Mesenchymal stem cell (in vitro differentiated cells and primary cell): ENCODE measurements around the gene CPLX1.

ENCODE experiments used
- DNase-seq: peaks from one replicate; pipeline ENCODE4 v3.0.0-alpha.2; 2013
- H2AFZ ChIP-seq: one replicate; pipeline ENCODE4 v1.6.1; 2013; ENCODE audit warnings: low read depth, mild to moderate bottlenecking, control low read depth, inconsistent platforms, low read length, moderate library complexity
- H2AK5ac ChIP-seq: 2 replicates; pipeline ENCODE4 v1.6.1; 2013; ENCODE audit warnings: low read length, moderate library complexity, mild to moderate bottlenecking, inconsistent platforms; ENCODE audit not compliant: severe bottlenecking
- H2BK120ac ChIP-seq: one replicate; pipeline ENCODE4 v1.6.1; 2013; ENCODE audit warnings: low read depth, mild to moderate bottlenecking, inconsistent platforms, low read length, moderate library complexity
- H2BK12ac ChIP-seq, 2 experiments: one replicate each; pipeline ENCODE4 v1.6.1; 2013; ENCODE audit warnings: inconsistent platforms in 2 of 2, low read length in 2 of 2, mild to moderate bottlenecking in 2 of 2, moderate library complexity in 2 of 2, control low read depth in 1 of 2
- H2BK15ac ChIP-seq: one replicate; pipeline ENCODE4 v1.6.1; 2013; ENCODE audit warnings: mild to moderate bottlenecking, low read depth, inconsistent platforms; ENCODE audit not compliant: poor library complexity, severe bottlenecking
- H2BK5ac ChIP-seq: 2 replicates; pipeline ENCODE4 v1.6.1; 2013; ENCODE audit warnings: low read depth, mild to moderate bottlenecking, low read length, control low read depth, inconsistent platforms; ENCODE audit not compliant: poor library complexity, severe bottlenecking
- H3K14ac ChIP-seq, 2 experiments: one replicate each; pipeline ENCODE4 v1.6.1; 2013; ENCODE audit warnings: inconsistent platforms in 2 of 2, low read length in 2 of 2, control low read depth in 1 of 2, mild to moderate bottlenecking in 1 of 2, moderate library complexity in 1 of 2
- H3K18ac ChIP-seq, 2 experiments: one replicate each; pipeline ENCODE4 v1.6.1; 2013; ENCODE audit warnings: inconsistent platforms in 2 of 2, low read length in 2 of 2, control low read depth in 1 of 2, low read depth in 1 of 2, mild to moderate bottlenecking in 1 of 2
- H3K23ac ChIP-seq, 2 experiments: one replicate each; pipeline ENCODE4 v1.6.1; 2013; ENCODE audit warnings: inconsistent platforms in 2 of 2, low read length in 2 of 2, mild to moderate bottlenecking in 2 of 2, moderate library complexity in 2 of 2, control low read depth in 1 of 2
- H3K27ac ChIP-seq: 2 replicates; pipeline ENCODE4 v1.5.1; 2013; ENCODE audit warnings: mild to moderate bottlenecking, moderate library complexity, low read length, control low read depth, inconsistent platforms; ENCODE audit not compliant: poor library complexity, severe bottlenecking
- H3K27me3 ChIP-seq, 2 experiments: 2 replicates each; pipeline versions ENCODE4 v1.6.1 to v1.7.0; 2013; ENCODE audit warnings: low read length in 2 of 2, mild to moderate bottlenecking in 2 of 2, moderate library complexity in 2 of 2, control low read depth in 1 of 2, inconsistent platforms in 1 of 2; ENCODE audit not compliant: control insufficient read depth in 1 of 2, insufficient read depth in 1 of 2
- H3K36me3 ChIP-seq, 2 experiments: 2 replicates each; pipeline versions ENCODE4 v1.6.1 to v1.7.0; 2013; ENCODE audit warnings: low read length in 2 of 2, control low read depth in 1 of 2, inconsistent platforms in 1 of 2, low read depth in 1 of 2, mild to moderate bottlenecking in 1 of 2; ENCODE audit not compliant: insufficient read depth in 2 of 2, control insufficient read depth in 1 of 2
- H3K4ac ChIP-seq, 2 experiments: one replicate each; pipeline ENCODE4 v1.6.1; 2013; ENCODE audit warnings: inconsistent platforms in 2 of 2, low read length in 2 of 2, mild to moderate bottlenecking in 2 of 2, moderate library complexity in 2 of 2, control low read depth in 1 of 2, low read depth in 1 of 2
- H3K4me1 ChIP-seq: 2 replicates; pipeline ENCODE4 v1.6.1; 2013; ENCODE audit warnings: low read depth, low read length, control low read depth; ENCODE audit not compliant: control insufficient read depth, insufficient read depth
- H3K4me2 ChIP-seq: 2 replicates; pipeline ENCODE4 v1.6.1; 2013; ENCODE audit warnings: low read length, mild to moderate bottlenecking, inconsistent platforms; ENCODE audit not compliant: poor library complexity, severe bottlenecking
- H3K4me3 ChIP-seq, 2 experiments: 2 replicates each; pipeline versions ENCODE4 v1.5.1 to v1.7.0; 2013; ENCODE audit warnings: low read length in 2 of 2, mild to moderate bottlenecking in 2 of 2, control low read depth in 1 of 2, low read depth in 1 of 2; ENCODE audit not compliant: insufficient read depth in 1 of 2
- H3K79me1 ChIP-seq: replicated peaks from 2 replicates; pipeline ENCODE4 v1.6.1; 2013; ENCODE audit warnings: mild to moderate bottlenecking, control low read depth, low read length, inconsistent platforms; ENCODE audit not compliant: poor library complexity, severe bottlenecking
- H3K9ac ChIP-seq: 2 replicates; pipeline ENCODE4 v1.7.0; 2013; ENCODE audit warnings: mild to moderate bottlenecking, low read length, moderate library complexity
- H3K9me3 ChIP-seq: 2 replicates; pipeline ENCODE4 v1.7.0; 2013; ENCODE audit warnings: mild to moderate bottlenecking, low read length; ENCODE audit not compliant: control insufficient read depth
- H4K8ac ChIP-seq: one replicate; pipeline ENCODE4 v1.6.1; 2013; ENCODE audit warnings: inconsistent platforms, mild to moderate bottlenecking, low read length, moderate library complexity
- H4K91ac ChIP-seq: one replicate; pipeline ENCODE4 v1.6.1; 2013; ENCODE audit warnings: mild to moderate bottlenecking, low read length, inconsistent platforms
- WGBS: methylation state at CpG from one replicate; pipeline ENCODE4 v1.1.7; 2013; ENCODE audit warnings: mixed read lengths; 5-methylcytosine and 5-hydroxymethylcytosine counted together

Gene CPLX1

DNA sequence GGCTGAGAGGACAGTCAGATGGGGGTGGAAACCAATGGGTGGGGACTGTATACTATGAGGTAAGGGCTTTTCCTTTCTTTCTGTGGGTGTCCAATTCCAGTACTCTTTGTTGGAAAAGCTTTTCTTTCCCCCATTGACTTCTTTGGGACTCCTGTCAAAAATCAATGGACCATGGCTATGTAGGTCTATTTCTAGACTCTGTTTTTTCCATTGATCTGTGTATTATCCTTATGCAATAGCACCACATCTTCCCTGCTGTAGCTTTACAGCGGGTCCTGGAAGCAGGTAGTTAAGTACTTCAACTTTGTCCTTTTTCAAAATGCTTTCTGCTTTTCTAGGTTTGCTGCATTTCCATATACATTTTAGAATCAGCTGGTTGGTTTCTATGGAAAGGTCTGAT is 11.8 kb upstream of the CPLX1 start:
- H3K9ac ChIP-seq: no peak overlapping the region
- H2BK15ac ChIP-seq: no peak overlapping the region
- H3K4me3 ChIP-seq: peak overlapping the region in 1 of 2 experiments; percentile 0
- no peak overlapping the region for H3K27ac ChIP-seq
- no peak overlapping the region for H2AK5ac ChIP-seq
- no peak overlapping the region for H4K8ac ChIP-seq
- H3K18ac ChIP-seq: no peak overlapping the region
- peaks cover 2% of the 10 kb centered on the region for H3K4me1 ChIP-seq
- H3K36me3 ChIP-seq: peaks cover 4 to 6% of the 10 kb centered on the region in 2 experiments
- H3K27me3 ChIP-seq: peaks cover 3 to 15% of the 10 kb centered on the region in 2 experiments
- peaks cover 17% of the 10 kb centered on the region for H3K9me3 ChIP-seq
- no peak overlapping the region for H3K23ac ChIP-seq
- H2AFZ ChIP-seq: no peak overlapping the region
- H2BK12ac ChIP-seq: no peak overlapping the region
- H2BK120ac ChIP-seq: no peak overlapping the region
- H3K79me1 ChIP-seq: no peaks in the 10 kb centered on the region
- H3K4me2 ChIP-seq: no peak overlapping the region
- DNase-seq: no peak
- H4K91ac ChIP-seq: no peak overlapping the region
- no CpG with 5 or more reads among the region's 1 CpG for WGBS
- no peak overlapping the region for H3K4ac ChIP-seq
- H3K14ac ChIP-seq: no peak overlapping the region
- H2BK5ac ChIP-seq: no peak overlapping the region

DNA sequence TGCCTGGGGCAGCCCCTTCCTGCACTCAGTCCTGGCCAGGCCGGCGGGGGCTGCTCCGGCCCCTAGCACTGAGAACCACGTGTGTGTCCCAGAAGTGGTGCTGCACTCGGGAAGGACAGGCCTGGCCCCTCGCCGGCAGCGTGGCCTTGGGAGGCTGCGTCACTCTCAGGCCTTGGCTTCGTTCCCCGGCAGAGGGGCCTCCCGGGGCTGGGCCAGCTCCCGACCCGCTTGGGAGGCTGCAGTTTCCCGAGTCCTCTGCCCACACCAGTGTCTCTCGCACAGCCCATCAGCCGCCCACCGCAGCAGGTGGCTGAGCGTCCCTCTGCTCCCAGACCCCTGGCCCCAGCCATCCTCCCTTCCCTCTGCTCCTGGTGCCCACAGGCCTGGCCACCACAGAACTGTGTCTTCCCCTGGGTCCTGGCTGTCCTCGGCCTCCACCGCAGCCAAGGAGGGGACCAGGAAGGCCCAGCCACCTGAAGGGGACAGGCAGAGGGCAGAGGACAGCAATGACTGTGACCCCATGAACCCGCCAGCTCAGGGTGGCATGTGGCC is 10.9 kb upstream of the CPLX1 start:
- H2BK15ac ChIP-seq: no peak overlapping the region
- 94% methylated on average over 22 of the region's 22 CpGs for WGBS
- no peak overlapping the region for H3K4ac ChIP-seq
- peaks cover 2% of the 10 kb centered on the region for H3K4me1 ChIP-seq
- H3K79me1 ChIP-seq: no peaks in the 10 kb centered on the region
- H2AFZ ChIP-seq: no peak overlapping the region
- no peak overlapping the region for H4K8ac ChIP-seq
- H4K91ac ChIP-seq: no peak overlapping the region
- no peak overlapping the region for H2BK5ac ChIP-seq
- H3K9me3 ChIP-seq: peaks cover 17% of the 10 kb centered on the region
- no peak overlapping the region for H3K23ac ChIP-seq
- no peak overlapping the region for H3K18ac ChIP-seq
- DNase-seq: no peak
- H2AK5ac ChIP-seq: no peak overlapping the region
- H3K14ac ChIP-seq: no peak overlapping the region
- peaks cover 3% of the 10 kb centered on the region in 2 experiments for H3K36me3 ChIP-seq
- H2BK120ac ChIP-seq: no peak overlapping the region
- no peak overlapping the region for H2BK12ac ChIP-seq
- H3K27me3 ChIP-seq: peaks cover 10 to 22% of the 10 kb centered on the region in 2 experiments
- no peak overlapping the region for H3K4me2 ChIP-seq
- H3K27ac ChIP-seq: no peak overlapping the region
- H3K4me3 ChIP-seq: peak overlapping the region in 1 of 2 experiments; percentile 0
- H3K9ac ChIP-seq: no peak overlapping the region

DNA sequence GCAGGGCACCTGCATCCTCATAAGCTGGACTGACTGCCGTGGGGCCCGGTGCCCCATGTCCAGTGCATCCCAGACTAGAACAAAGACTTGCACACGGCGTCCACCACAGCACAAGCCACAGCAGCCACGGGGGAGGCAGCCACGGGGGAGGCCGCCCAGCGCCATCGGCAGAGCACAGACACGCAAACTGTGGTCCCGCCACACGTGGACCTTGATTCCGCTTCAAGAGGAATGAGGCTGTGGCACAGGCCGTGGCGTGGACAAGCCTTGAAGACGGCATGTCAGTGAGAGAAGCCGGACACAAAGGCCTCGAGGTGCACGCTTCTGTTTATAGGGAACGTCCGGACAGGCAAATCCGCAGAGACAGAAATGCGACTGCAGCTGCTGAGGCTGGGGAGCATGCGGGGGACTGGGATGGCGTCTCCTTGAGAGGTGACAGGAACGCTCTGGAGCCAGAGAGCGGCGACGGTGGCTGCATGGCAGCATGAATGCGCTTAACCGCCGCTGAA is 10.1 kb upstream of the CPLX1 start:
- no peak overlapping the region for H4K8ac ChIP-seq
- peaks cover 0 to 3% of the 10 kb centered on the region in 2 experiments for H3K36me3 ChIP-seq
- no peak overlapping the region for H3K4me3 ChIP-seq
- no peak overlapping the region for H2AK5ac ChIP-seq
- H2BK12ac ChIP-seq: no peak overlapping the region
- no peak for DNase-seq
- no peak overlapping the region for H2BK5ac ChIP-seq
- H2BK120ac ChIP-seq: no peak overlapping the region
- H3K23ac ChIP-seq: no peak overlapping the region
- H3K4me1 ChIP-seq: peaks cover 2% of the 10 kb centered on the region
- no peak overlapping the region for H3K18ac ChIP-seq
- H3K79me1 ChIP-seq: no peaks in the 10 kb centered on the region
- H2AFZ ChIP-seq: no peak overlapping the region
- H3K27ac ChIP-seq: no peak overlapping the region
- H3K4ac ChIP-seq: no peak overlapping the region
- no peak overlapping the region for H3K4me2 ChIP-seq
- no peak overlapping the region for H4K91ac ChIP-seq
- no peak overlapping the region for H2BK15ac ChIP-seq
- WGBS: 96% methylated on average over 29 of the region's 32 CpGs
- peak overlapping the region in 1 of 2 experiments; percentile 41 for H3K14ac ChIP-seq
- H3K27me3 ChIP-seq: peaks cover 15 to 29% of the 10 kb centered on the region in 2 experiments
- no peak overlapping the region for H3K9ac ChIP-seq
- peaks cover 17% of the 10 kb centered on the region for H3K9me3 ChIP-seq

- no peak overlapping the region for H2BK5ac ChIP-seq
- H3K14ac ChIP-seq: no peak overlapping the region
- H2AK5ac ChIP-seq: no peak overlapping the region
- WGBS: 93% methylated on average over 46 of the region's 46 CpGs
- H3K79me1 ChIP-seq: no peaks in the 10 kb centered on the region
- peaks cover 2% of the 10 kb centered on the region for H3K4me1 ChIP-seq
- peaks cover 0 to 3% of the 10 kb centered on the region in 2 experiments for H3K36me3 ChIP-seq
- no peak for DNase-seq
- H2BK12ac ChIP-seq: no peak overlapping the region
- no peak overlapping the region for H2AFZ ChIP-seq
- H2BK15ac ChIP-seq: no peak overlapping the region
- H3K4me3 ChIP-seq: no peak overlapping the region
- H3K23ac ChIP-seq: no peak overlapping the region
- peaks cover 17% of the 10 kb centered on the region for H3K9me3 ChIP-seq
- H3K9ac ChIP-seq: no peak overlapping the region
- no peak overlapping the region for H4K91ac ChIP-seq
- H3K4me2 ChIP-seq: no peak overlapping the region
- H3K4ac ChIP-seq: no peak overlapping the region
- no peak overlapping the region for H3K27ac ChIP-seq
- peaks cover 19 to 36% of the 10 kb centered on the region in 2 experiments for H3K27me3 ChIP-seq
- H3K18ac ChIP-seq: no peak overlapping the region
- H2BK120ac ChIP-seq: no peak overlapping the region
- no peak overlapping the region for H4K8ac ChIP-seq
Observed at GRCh38 chr4:835148-836002, 9.4 kb upstream of the CPLX1 start.
